CD4-positive, CD25-positive, alpha-beta regulatory T cell (primary cell): ENCODE results near the gene PGGHG. TPM values are rescaled to one million over a fixed set of nuclear protein-coding genes. Genes with fewer than 3 reads are reported as not detected.

Experiments used
- ATAC-seq, 2 donors: fragments of 150-1000 bp; cut with Tn5 transposase; one replicate each; pipeline ENCODE4 v1.10.0; 2021; ENCODE audit warnings: low read depth in 2 of 2, moderate number of reproducible peaks in 2 of 2, moderate library complexity in 1 of 2
- DNase-seq, 3 donors: peaks; one replicate each; pipeline versions ENCODE4 v3.0.0 to v3.0.0-alpha.2; 2012 to 2022; ENCODE audit warnings: mixed read lengths in 1 of 3
- H3K27ac ChIP-seq: one replicate; pipeline ENCODE4 v1.7.0; 2013; ENCODE audit warnings: mild to moderate bottlenecking, low read length; ENCODE audit not compliant: insufficient read depth, poor library complexity, severe bottlenecking
- H3K27me3 ChIP-seq: one replicate; pipeline ENCODE4 v1.7.0; 2013; ENCODE audit warnings: low read length; ENCODE audit not compliant: control insufficient read depth, insufficient read depth
- H3K36me3 ChIP-seq: one replicate; pipeline ENCODE4 v1.7.0; 2013; ENCODE audit warnings: mild to moderate bottlenecking, low read length, moderate library complexity; ENCODE audit not compliant: control insufficient read depth, insufficient read depth
- H3K4me1 ChIP-seq: 2 replicates; pipeline ENCODE4 v1.7.0; 2013; ENCODE audit warnings: mild to moderate bottlenecking, low read length; ENCODE audit not compliant: insufficient read depth, control insufficient read depth, poor library complexity, severe bottlenecking
- H3K4me3 ChIP-seq: one replicate; pipeline ENCODE4 v1.7.0; 2013; ENCODE audit warnings: low read depth, mild to moderate bottlenecking, low read length, moderate library complexity
- H3K9me3 ChIP-seq, 2 experiments: 1 replicate in 1 of 2; 2 replicates in 1 of 2; pipeline ENCODE4 v1.7.0; 2013; ENCODE audit warnings: low read length in 2 of 2, mild to moderate bottlenecking in 1 of 2, moderate library complexity in 1 of 2; ENCODE audit not compliant: control insufficient read depth in 2 of 2
- H3K27ac Mint-ChIP-seq, 3 donors: one replicate each; pipeline ENCODE4 v1.8.0; 2020 to 2022; ENCODE audit warnings: mild to moderate bottlenecking in 3 of 3, mixed read lengths in 3 of 3, moderate library complexity in 2 of 3
- H3K27me3 Mint-ChIP-seq: one replicate; pipeline ENCODE4 v1.8.0; 2022; ENCODE audit warnings: mild to moderate bottlenecking, mixed read lengths
- H3K36me3 Mint-ChIP-seq: one replicate; pipeline ENCODE4 v1.8.0; 2020; ENCODE audit warnings: mixed read lengths
- H3K4me1 Mint-ChIP-seq, 4 donors: one replicate each; pipeline ENCODE4 v1.8.0; 2020 to 2022; ENCODE audit warnings: mixed read lengths in 4 of 4, mild to moderate bottlenecking in 1 of 4
- H3K4me3 Mint-ChIP-seq, 4 donors: one replicate each; pipeline ENCODE4 v1.8.0; 2020 to 2022; ENCODE audit warnings: mild to moderate bottlenecking in 4 of 4, mixed read lengths in 4 of 4, moderate library complexity in 3 of 4
- H3K9me3 Mint-ChIP-seq, 7 donors: one replicate each; pipeline ENCODE4 v1.8.0; 2020 to 2022; ENCODE audit warnings: mixed read lengths in 7 of 7, mild to moderate bottlenecking in 3 of 7, moderate library complexity in 2 of 7
- polyA plus RNA-seq, 4 donors: library from polyadenylated mRNA; unstranded; fragments of 300-500 nt; fragmentation: Illumina TruSeq; gene quantifications; one replicate each; pipeline ENCODE4 v1.2.3, GENCODE V29; 2021
- total RNA-seq: library from RNA; stranded (reverse); gene quantifications from one replicate; pipeline ENCODE4 v1.2.3, GENCODE V29; 2022

PGGHG gene
- total and polyA plus RNA-seq, 5 donors from 2014 or later: 1.5 to 188 (median 2.9) TPM

DNA sequence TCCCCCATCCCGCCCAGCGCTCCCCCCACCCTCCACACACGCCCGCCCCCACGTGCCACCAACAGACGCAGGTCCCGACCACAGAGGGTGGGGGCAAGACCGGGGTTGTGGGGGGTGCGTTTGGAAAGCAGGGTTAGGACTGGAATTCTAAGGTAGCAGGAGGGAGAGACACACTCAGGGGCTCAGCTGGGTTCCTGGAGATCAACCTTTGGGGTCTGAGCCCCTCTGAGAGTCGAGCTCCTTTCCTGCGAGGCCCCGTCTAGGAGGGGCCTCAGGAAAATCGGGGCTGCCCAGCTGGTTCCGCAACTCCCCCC is 429 bp downstream of the PGGHG start:
- H3K36me3 Mint-ChIP-seq: no peaks in the 10 kb centered on the region
- ATAC-seq (no peak), DNase-seq (no peak)
- no peaks in the 10 kb centered on the region for H3K9me3 Mint-ChIP-seq
- H3K27ac ChIP-seq: peak overlapping the region; percentile 47
- peaks cover 19% of the 10 kb centered on the region for H3K27me3 Mint-ChIP-seq
- no peaks in the 10 kb centered on the region for H3K27me3 ChIP-seq
- peak overlapping the region in 3 of 4 donors; percentile 69 to 80 (median 79) for H3K4me3 Mint-ChIP-seq
- H3K36me3 ChIP-seq: no peaks in the 10 kb centered on the region
- peaks cover 23% of the 10 kb centered on the region for H3K4me1 ChIP-seq
- H3K27ac Mint-ChIP-seq: no peak overlapping the region
- no peak overlapping the region for H3K4me3 ChIP-seq
- no peaks in the 10 kb centered on the region for H3K9me3 ChIP-seq
- H3K4me1 Mint-ChIP-seq: peaks cover 0 to 36% (median 4%) of the 10 kb centered on the region in 4 donors

- peaks cover 19% of the 10 kb centered on the region for H3K27me3 Mint-ChIP-seq
- peak overlapping the region; percentile 69 to 87 (median 80) for H3K4me3 Mint-ChIP-seq
- H3K9me3 ChIP-seq: no peaks in the 10 kb centered on the region
- no peaks in the 10 kb centered on the region for H3K27me3 ChIP-seq
- H3K27ac ChIP-seq: peak overlapping the region; percentile 47
- ATAC-seq (no peak), DNase-seq (no peak)
- peaks cover 0 to 35% (median 4%) of the 10 kb centered on the region in 4 donors for H3K4me1 Mint-ChIP-seq
- H3K9me3 Mint-ChIP-seq: no peaks in the 10 kb centered on the region
- no peaks in the 10 kb centered on the region for H3K36me3 Mint-ChIP-seq
- peak overlapping the region in 2 of 3 donors; percentile 26 to 36 for H3K27ac Mint-ChIP-seq
- peaks cover 23% of the 10 kb centered on the region for H3K4me1 ChIP-seq
- H3K36me3 ChIP-seq: no peaks in the 10 kb centered on the region
- no peak overlapping the region for H3K4me3 ChIP-seq
These were observed 1.0 kb downstream of the PGGHG start for GRCh38 chr11:289712-290620.

GRCh38 chr11:290621-291231 is 1.8 kb downstream of the PGGHG start:
- H3K27ac ChIP-seq: no peak overlapping the region

GRCh38 chr11:291281-292210 is 2.6 kb downstream of the PGGHG start:
- peaks cover 22% of the 10 kb centered on the region for H3K4me1 ChIP-seq

More at GRCh38 chr11:290621-291231, 1.8 kb downstream of the PGGHG start:
- no peaks in the 10 kb centered on the region for H3K36me3 ChIP-seq
- H3K36me3 Mint-ChIP-seq: no peaks in the 10 kb centered on the region
- peak overlapping the region; percentile 22 to 87 (median 74) for H3K4me3 Mint-ChIP-seq
- H3K4me3 ChIP-seq: no peak overlapping the region
- no peaks in the 10 kb centered on the region for H3K9me3 Mint-ChIP-seq
- H3K27ac Mint-ChIP-seq: peak overlapping the region in 1 of 3 donors; percentile 31
- ATAC-seq (no peak), DNase-seq (no peak)
- no peaks in the 10 kb centered on the region for H3K9me3 ChIP-seq
- H3K27me3 ChIP-seq: no peaks in the 10 kb centered on the region
- peaks cover 23% of the 10 kb centered on the region for H3K4me1 ChIP-seq
- peaks cover 0 to 31% (median 4%) of the 10 kb centered on the region in 4 donors for H3K4me1 Mint-ChIP-seq
- H3K27me3 Mint-ChIP-seq: peaks cover 15% of the 10 kb centered on the region

DNA sequence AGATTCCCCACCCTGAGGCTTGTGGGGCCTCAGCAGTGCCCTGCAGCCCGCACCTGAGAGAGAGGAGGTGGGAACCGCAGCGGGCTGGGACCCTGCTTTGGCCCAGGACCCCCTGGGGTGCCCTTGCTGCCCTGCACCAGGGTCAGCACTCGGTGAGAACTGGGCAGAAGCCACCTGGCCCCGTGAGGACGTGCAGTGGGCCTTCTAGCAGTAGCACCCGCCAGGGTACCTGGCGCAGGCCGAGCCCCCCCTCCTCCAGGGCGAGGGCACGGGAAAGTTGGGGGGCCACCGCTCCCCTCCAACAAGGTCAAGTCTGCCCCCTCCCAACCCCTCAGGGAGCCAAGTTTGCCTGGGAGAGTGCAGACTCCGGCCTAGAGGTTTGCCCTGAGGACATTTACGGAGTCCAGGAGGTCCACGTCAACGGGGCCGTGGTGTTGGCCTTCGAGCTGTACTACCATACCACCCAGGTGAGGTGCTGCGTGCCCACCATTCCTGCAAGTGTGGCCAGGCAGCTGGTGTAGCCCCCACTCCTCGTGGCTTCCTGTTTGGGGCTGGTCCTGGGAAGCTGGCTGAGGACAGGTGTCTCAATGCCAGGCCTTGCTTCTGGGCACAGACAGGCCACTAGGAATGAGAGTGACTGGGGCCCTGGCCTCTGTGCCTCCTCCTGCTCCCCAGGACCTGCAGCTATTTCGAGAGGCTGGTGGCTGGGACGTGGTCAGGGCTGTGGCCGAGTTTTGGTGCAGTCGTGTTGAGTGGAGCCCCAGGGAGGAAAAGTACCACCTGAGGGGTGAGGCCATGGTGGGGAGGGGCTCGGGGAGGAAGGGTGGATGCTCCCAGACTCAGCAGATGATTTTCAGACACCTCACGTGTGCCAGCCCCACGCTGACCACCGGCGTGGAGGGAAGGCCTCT is 3.5 kb downstream of the PGGHG start:
- DNase-seq (no peak), ATAC-seq (no peak)
- Histone ChIP-seq H3K4me3 (no peak overlapping the region), H3K27ac (no peak overlapping the region), H3K36me3 (no peaks in the 10 kb centered on the region), H3K4me1 (peaks cover 19% of the 10 kb centered on the region), H3K27me3 (no peaks in the 10 kb centered on the region), H3K9me3 (no peaks in the 10 kb centered on the region)
- Mint-ChIP-seq H3K27ac (peak overlapping the region in 1 of 3 donors; percentile 38), H3K4me1 (peaks cover 0 to 23% (median 2%) of the 10 kb centered on the region in 4 donors), H3K36me3 (no peaks in the 10 kb centered on the region), H3K4me3 (peak overlapping the region in 1 of 4 donors; percentile 38), H3K27me3 (no peaks in the 10 kb centered on the region), H3K9me3 (no peaks in the 10 kb centered on the region)

More at GRCh38 chr11:291281-292210, 2.6 kb downstream of the PGGHG start:
- H3K9me3 Mint-ChIP-seq: no peaks in the 10 kb centered on the region
- H3K36me3 ChIP-seq: no peaks in the 10 kb centered on the region
- no peaks in the 10 kb centered on the region for H3K9me3 ChIP-seq
- H3K27me3 ChIP-seq: no peaks in the 10 kb centered on the region
- H3K27ac ChIP-seq: no peak overlapping the region
- no peaks in the 10 kb centered on the region for H3K36me3 Mint-ChIP-seq
- peaks cover 0 to 27% (median 4%) of the 10 kb centered on the region in 4 donors for H3K4me1 Mint-ChIP-seq
- DNase-seq: no peak
- no peak for ATAC-seq
- peak overlapping the region in 2 of 4 donors; percentile 60 to 66 for H3K4me3 Mint-ChIP-seq
- no peak overlapping the region for H3K4me3 ChIP-seq
- no peak overlapping the region for H3K27ac Mint-ChIP-seq
- H3K27me3 Mint-ChIP-seq: peaks cover 7% of the 10 kb centered on the region

- Histone ChIP-seq H3K4me1 (peaks cover 21% of the 10 kb centered on the region), H3K36me3 (no peaks in the 10 kb centered on the region), H3K27ac (no peak overlapping the region), H3K4me3 (no peak overlapping the region), H3K9me3 (no peaks in the 10 kb centered on the region), H3K27me3 (no peaks in the 10 kb centered on the region)
- Mint-ChIP-seq H3K4me3 (no peak overlapping the region), H3K27me3 (no peaks in the 10 kb centered on the region), H3K27ac (no peak overlapping the region), H3K4me1 (peaks cover 0 to 26% (median 5%) of the 10 kb centered on the region in 4 donors), H3K36me3 (no peaks in the 10 kb centered on the region), H3K9me3 (no peaks in the 10 kb centered on the region)
- no peak for ATAC-seq
- no peak for DNase-seq
These were observed 4.4 kb downstream of the PGGHG start for GRCh38 chr11:293271-293851.
